ENCODE results near the gene ATP2B3.

Gene ATP2B3

DNA sequence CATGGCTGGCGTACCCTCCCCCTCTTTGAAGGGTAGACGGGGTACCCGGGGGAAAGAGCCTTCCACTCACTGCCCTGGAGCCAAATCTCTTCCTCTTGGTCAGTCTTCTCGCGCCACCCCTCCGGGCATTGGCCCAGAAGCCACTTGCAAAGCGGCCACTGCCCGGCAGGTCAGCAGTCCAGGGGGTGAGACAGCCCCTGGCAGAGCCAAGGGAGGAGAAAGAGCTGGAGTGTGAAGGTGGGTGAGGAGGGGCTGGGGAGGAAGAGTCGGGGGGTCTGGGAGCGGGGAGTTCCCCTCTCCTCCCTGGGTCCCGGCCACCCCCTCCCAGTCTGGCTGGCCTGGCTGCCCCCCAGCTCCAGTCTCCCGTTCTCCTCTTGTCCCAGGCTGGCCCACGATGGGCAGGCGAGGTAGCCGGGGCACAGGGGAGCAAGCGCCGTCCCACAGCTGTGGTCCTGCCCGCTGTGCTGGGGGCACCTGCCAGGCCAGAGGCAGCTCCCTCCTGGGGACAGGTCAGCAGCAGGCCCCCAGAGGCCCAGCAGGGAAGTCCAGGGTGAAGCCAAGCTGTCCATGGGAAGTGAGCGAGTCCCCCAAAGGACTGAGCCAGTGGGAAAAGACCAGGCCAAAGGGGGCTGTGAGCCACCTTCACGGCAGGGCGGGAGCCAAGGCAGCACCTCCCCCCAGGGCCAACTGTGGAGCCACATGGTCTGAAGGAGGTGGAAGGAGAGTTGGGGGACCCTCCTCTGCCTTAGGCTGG lies 108.0 kb downstream of the ATP2B3 start:
- H3K9ac ChIP-seq (ENCODE audit: low read length): no peak overlapping the region
- no peak overlapping the region for H3K4me3 ChIP-seq (ENCODE audit: low read length)
- H3K27me3 ChIP-seq (replicated peaks; ENCODE audit: control insufficient read depth, insufficient read depth, low read length): peaks cover 53% of the 10 kb centered on the region
- no peaks in the 10 kb centered on the region for H3K36me3 ChIP-seq (ENCODE audit: control insufficient read depth, insufficient read depth, low read length, severe bottlenecking)
- DNase-seq (ENCODE audit: low read depth): no peak
- H3K9me3 ChIP-seq (ENCODE audit: control insufficient read depth, low read length): peaks cover 9% of the 10 kb centered on the region
- peaks cover 12% of the 10 kb centered on the region for H3K4me1 ChIP-seq (ENCODE audit: control insufficient read depth, insufficient read depth, low read length)

DNA sequence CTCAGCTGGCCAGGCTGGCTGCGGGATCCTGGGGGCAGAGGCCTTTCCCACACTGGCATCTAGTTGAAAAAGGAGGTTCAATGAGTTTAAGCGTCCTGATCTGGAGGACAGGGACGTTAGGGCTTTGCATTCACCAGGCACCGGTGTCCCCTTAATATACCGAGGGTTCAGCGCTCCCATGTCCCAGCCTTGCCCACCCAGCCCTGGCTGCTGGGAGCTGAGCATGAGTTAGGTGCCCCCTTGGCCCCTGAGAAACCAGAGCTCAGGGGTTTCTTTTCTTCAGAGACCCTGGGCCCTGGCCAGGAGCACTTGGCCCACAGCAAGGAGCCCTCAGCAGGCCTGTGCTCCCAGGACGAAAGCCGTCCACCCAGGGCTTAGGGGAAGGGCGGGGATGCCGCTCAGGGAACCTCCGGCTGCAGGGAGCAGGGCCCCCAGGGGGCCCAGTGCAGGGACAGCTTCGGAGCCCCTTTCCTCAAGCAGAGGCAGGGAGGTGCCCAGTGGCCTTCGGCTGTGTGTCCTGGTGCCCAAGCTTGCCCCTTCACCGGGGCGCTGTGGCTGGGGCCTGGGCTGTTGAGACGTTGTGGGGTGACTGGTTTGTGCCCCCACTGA lies 108.7 kb downstream of the ATP2B3 start:
- H3K36me3 ChIP-seq (ENCODE audit: control insufficient read depth, insufficient read depth, low read length, severe bottlenecking): no peaks in the 10 kb centered on the region
- DNase-seq (ENCODE audit: low read depth): no peak
- peaks cover 54% of the 10 kb centered on the region for H3K27me3 ChIP-seq (replicated peaks; ENCODE audit: control insufficient read depth, insufficient read depth, low read length)
- H3K9me3 ChIP-seq (ENCODE audit: control insufficient read depth, low read length): peaks cover 15% of the 10 kb centered on the region
- no peak overlapping the region for H3K4me3 ChIP-seq (ENCODE audit: low read length)
- peaks cover 12% of the 10 kb centered on the region for H3K4me1 ChIP-seq (ENCODE audit: control insufficient read depth, insufficient read depth, low read length)
- H3K9ac ChIP-seq (ENCODE audit: low read length): no peak overlapping the region

DNA sequence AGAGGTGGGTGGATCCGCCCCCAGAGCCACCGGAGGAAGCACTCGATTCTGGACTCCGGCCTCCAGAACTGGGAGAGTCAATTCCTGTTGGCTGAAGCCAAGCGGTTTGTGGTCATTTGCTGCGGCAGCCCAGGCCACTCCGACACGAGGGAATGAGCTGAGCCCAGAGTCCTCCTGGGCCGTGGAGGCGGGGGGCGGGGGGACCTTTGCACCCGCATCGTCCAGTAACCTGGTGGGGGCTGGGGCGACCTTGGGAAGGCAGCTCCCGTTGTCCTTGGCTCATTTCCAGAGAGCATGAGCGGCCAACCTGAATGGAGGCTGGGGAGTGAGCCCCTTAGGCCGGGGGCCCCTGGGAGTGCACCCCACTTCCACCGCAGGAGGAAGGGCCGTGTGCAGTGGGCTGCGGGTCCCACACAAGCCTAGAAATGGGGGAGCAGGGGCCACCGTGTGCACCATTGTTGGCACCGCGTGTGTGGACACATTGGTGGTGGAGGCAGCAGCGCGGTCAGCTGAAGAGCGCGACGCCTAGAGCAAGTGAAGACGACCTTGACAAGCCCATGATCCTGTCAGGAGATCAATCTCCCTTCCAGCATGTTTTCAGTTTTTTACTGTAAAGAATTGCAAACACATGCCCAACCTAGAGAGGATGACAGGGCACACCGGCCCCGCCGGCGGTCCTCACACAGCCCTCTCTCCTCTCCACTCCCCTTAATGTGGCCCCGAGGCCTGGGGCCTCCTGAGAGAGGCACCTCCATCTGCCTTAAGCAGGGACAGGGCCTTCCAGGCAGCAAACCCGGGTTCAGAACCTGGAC lies 109.6 kb downstream of the ATP2B3 start:
- H3K9ac ChIP-seq (ENCODE audit: low read length): no peak overlapping the region
- H3K27me3 ChIP-seq (replicated peaks; ENCODE audit: control insufficient read depth, insufficient read depth, low read length): peaks cover 56% of the 10 kb centered on the region
- H3K4me1 ChIP-seq (ENCODE audit: control insufficient read depth, insufficient read depth, low read length): peaks cover 11% of the 10 kb centered on the region
- peaks cover 24% of the 10 kb centered on the region for H3K9me3 ChIP-seq (ENCODE audit: control insufficient read depth, low read length)
- DNase-seq (ENCODE audit: low read depth): no peak
- H3K4me3 ChIP-seq (ENCODE audit: low read length): no peak overlapping the region
- H3K36me3 ChIP-seq (ENCODE audit: control insufficient read depth, insufficient read depth, low read length, severe bottlenecking): no peaks in the 10 kb centered on the region

DNA sequence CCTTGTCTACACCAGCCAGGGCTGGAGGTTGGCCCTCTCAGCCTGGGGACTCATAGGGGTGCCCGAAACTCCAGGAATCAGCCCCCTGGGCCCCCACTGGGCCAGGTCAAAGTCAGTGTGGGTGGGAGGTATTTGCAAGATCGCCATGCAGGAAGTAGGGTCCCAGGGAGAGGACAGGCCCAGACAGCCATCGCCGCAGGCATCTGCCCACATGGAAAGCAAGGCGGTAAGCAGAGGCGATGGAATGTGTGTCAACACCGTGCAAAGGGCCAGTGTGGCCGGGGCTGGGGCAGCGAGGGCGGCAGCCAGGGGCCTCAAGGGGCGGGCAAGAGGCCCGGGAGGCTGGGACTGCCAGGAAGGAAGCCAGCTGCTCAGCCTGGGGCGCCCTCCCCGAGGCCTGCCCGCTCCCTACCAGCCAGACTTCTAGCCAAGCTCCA lies 110.3 kb downstream of the ATP2B3 start:
- H3K36me3 ChIP-seq (ENCODE audit: control insufficient read depth, insufficient read depth, low read length, severe bottlenecking): no peaks in the 10 kb centered on the region
- DNase-seq (ENCODE audit: low read depth): no peak

DNA sequence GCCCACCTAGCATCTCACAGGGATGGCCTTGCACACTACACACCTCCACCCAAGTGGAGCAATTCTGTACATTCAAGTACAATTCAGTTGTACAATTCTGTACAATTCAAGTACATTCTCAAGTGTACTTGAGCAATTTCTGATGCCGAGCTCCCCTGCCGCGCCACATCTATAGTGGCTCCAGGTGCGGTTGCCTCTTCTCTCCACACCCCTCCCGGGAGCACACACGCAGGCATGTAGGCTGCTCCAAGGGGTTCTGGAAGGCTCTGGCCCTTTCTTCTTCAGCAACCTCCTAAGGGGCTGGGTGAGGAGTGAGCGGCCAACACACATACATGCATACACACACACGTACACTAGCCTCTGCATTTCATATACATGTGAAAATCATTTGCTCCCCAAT lies 110.7 kb downstream of the ATP2B3 start:
- H3K4me3 ChIP-seq (ENCODE audit: low read length): no peak overlapping the region
- peaks cover 2% of the 10 kb centered on the region for H3K4me1 ChIP-seq (ENCODE audit: control insufficient read depth, insufficient read depth, low read length)
- peaks cover 24% of the 10 kb centered on the region for H3K9me3 ChIP-seq (ENCODE audit: control insufficient read depth, low read length)
- no peak overlapping the region for H3K9ac ChIP-seq (ENCODE audit: low read length)
- H3K27me3 ChIP-seq (replicated peaks; ENCODE audit: control insufficient read depth, insufficient read depth, low read length): peaks cover 50% of the 10 kb centered on the region
- H3K36me3 ChIP-seq (ENCODE audit: control insufficient read depth, insufficient read depth, low read length, severe bottlenecking): no peaks in the 10 kb centered on the region
- no peak for DNase-seq (ENCODE audit: low read depth)

More for the DNA sequence above, 110.3 kb downstream of the ATP2B3 start:
- peaks cover 7% of the 10 kb centered on the region for H3K4me1 ChIP-seq (ENCODE audit: control insufficient read depth, insufficient read depth, low read length)
- H3K9me3 ChIP-seq (ENCODE audit: control insufficient read depth, low read length): peaks cover 24% of the 10 kb centered on the region
- no peak overlapping the region for H3K9ac ChIP-seq (ENCODE audit: low read length)
- H3K27me3 ChIP-seq (replicated peaks; ENCODE audit: control insufficient read depth, insufficient read depth, low read length): peaks cover 52% of the 10 kb centered on the region
- H3K4me3 ChIP-seq (ENCODE audit: low read length): no peak overlapping the region

DNA sequence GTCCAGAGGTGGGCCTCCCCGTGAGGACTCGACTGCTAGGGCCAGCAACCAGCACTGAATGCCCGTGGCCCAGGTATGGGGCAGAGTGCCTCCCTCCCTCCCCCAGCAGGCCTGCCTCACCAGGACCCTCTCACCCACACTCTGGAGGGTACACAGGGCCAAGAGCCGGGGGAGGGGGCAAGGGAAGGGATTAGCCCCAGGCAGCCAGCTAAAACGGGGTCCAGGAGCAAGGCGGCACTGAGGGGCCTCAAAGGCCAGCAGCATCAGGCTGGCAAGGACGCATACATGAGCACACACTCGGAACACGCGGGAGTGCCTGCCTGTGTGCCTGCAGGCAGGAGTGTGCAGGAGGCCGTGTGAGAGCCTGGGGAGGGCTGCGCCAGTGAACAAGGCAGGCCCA lies 111.2 kb downstream of the ATP2B3 start:
- no peak for DNase-seq (ENCODE audit: low read depth)
- no peaks in the 10 kb centered on the region for H3K36me3 ChIP-seq (ENCODE audit: control insufficient read depth, insufficient read depth, low read length, severe bottlenecking)
- no peak overlapping the region for H3K4me3 ChIP-seq (ENCODE audit: low read length)
- H3K9me3 ChIP-seq (ENCODE audit: control insufficient read depth, low read length): peaks cover 24% of the 10 kb centered on the region
- peaks cover 46% of the 10 kb centered on the region for H3K27me3 ChIP-seq (replicated peaks; ENCODE audit: control insufficient read depth, insufficient read depth, low read length)
- H3K4me1 ChIP-seq (ENCODE audit: control insufficient read depth, insufficient read depth, low read length): no peaks in the 10 kb centered on the region
- no peak overlapping the region for H3K9ac ChIP-seq (ENCODE audit: low read length)

DNA sequence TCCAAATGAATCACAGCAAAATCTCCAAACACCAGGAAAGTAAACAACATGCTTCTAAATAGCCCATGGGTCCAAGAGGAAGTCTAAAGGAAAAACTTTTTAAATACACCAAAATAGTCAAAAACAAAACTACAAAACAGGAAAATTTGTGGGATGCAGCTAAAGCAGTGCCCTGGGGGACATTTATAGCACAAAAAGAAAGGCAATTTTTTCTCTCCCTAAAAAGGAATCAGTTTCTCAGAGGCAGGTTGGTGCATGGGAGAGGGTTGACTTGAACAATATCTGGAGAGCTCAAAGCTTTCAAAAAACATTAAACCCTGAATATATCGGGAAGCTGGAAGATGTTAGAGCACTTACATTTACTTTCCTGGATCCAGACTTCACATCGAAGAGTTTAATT lies 113.9 kb downstream of the ATP2B3 start:
- H3K9ac ChIP-seq (ENCODE audit: low read length): no peak overlapping the region
- H3K4me1 ChIP-seq (ENCODE audit: control insufficient read depth, insufficient read depth, low read length): no peaks in the 10 kb centered on the region
- H3K36me3 ChIP-seq (ENCODE audit: control insufficient read depth, insufficient read depth, low read length, severe bottlenecking): no peaks in the 10 kb centered on the region
- DNase-seq (ENCODE audit: low read depth): no peak
- peaks cover 24% of the 10 kb centered on the region for H3K9me3 ChIP-seq (ENCODE audit: control insufficient read depth, low read length)
- H3K27me3 ChIP-seq (replicated peaks; ENCODE audit: control insufficient read depth, insufficient read depth, low read length): peaks cover 50% of the 10 kb centered on the region
- no peak overlapping the region for H3K4me3 ChIP-seq (ENCODE audit: low read length)

DNA sequence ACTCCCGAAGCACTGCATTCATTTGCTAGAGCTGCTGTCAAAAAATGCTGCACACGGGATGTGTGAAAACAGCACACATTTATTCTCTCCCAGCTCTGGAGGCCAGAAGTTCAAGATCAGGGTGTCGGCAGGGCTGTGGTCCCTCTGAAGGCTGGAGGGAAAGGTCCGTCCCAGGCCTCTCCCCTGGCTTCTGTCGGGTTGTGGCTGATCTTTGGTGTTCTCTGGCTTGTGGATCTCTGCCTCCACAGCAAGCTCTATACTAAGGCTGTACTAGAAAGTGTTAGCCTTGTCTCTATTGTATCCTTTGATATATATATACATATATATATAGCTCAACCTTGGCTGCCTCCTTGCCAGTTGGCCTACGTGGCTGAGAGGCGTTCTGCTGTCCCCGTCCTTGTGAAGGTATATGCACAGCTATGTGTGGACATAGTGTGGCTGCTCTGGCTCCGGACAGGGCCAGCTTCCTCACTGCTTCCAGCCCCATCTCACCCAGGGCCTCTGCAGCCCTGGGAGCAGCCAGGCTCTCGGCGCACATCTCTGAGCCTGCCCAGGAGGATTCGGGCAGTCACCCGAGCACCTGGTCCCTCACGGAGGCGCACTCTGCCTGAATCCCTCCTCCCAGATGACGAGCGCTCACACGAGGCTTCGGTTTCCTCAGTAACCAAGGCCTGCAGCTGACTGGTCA lies 114.6 kb downstream of the ATP2B3 start:
- H3K36me3 ChIP-seq (ENCODE audit: control insufficient read depth, insufficient read depth, low read length, severe bottlenecking): no peaks in the 10 kb centered on the region
- H3K4me3 ChIP-seq (ENCODE audit: low read length): no peak overlapping the region
- H3K27me3 ChIP-seq (replicated peaks; ENCODE audit: control insufficient read depth, insufficient read depth, low read length): peaks cover 52% of the 10 kb centered on the region
- peaks cover 24% of the 10 kb centered on the region for H3K9me3 ChIP-seq (ENCODE audit: control insufficient read depth, low read length)
- no peak for DNase-seq (ENCODE audit: low read depth)
- no peaks in the 10 kb centered on the region for H3K4me1 ChIP-seq (ENCODE audit: control insufficient read depth, insufficient read depth, low read length)
- H3K9ac ChIP-seq (ENCODE audit: low read length): no peak overlapping the region

Data from adipocyte (in vitro differentiated cells).